Measurements from ENCODE around the gene CEP170B.

The CEP170B gene

GRCh38 chr14:104864267-104865080 is 594 bp upstream of the CEP170B start:
- Histone ChIP-seq H3K27ac (no peak overlapping the region), H3K36me3 (no peaks in the 10 kb centered on the region), H3K4me3 (ENCODE audit: low read depth, low read length) (peak overlapping the region; percentile 36), H3K9me3 (ENCODE audit: severe bottlenecking) (peaks cover 4% of the 10 kb centered on the region), H3K27me3 (ENCODE audit: insufficient read depth, low read depth, severe bottlenecking) (no peaks in the 10 kb centered on the region)
- DNase-seq: no peak
- TF ChIP-seq CTCF (IDR thresholded peaks at IDR 0.05; ENCODE audit: low read depth, low read length): no peak

GRCh38 chr14:104865631-104866441 is 768 bp downstream of the CEP170B start:
- no peak for TF ChIP-seq CTCF (IDR thresholded peaks at IDR 0.05; ENCODE audit: low read depth, low read length)
- Histone ChIP-seq H3K27me3 (ENCODE audit: insufficient read depth, low read depth, severe bottlenecking) (no peaks in the 10 kb centered on the region), H3K27ac (peak overlapping the region; percentile 11; the same call in 1 of the 2 replicates), H3K9me3 (ENCODE audit: severe bottlenecking) (peaks cover 4% of the 10 kb centered on the region), H3K4me3 (ENCODE audit: low read depth, low read length) (peak overlapping the region; percentile 72), H3K36me3 (peaks cover 5% of the 10 kb centered on the region; the same call in 1 of the 2 replicates)
- DNase-seq: peak; percentile 58

GRCh38 chr14:104866451-104867370 is 1.6 kb downstream of the CEP170B start:
- no peaks in the 10 kb centered on the region for H3K27me3 ChIP-seq (ENCODE audit: insufficient read depth, low read depth, severe bottlenecking)
- no peak for DNase-seq
- no peak for TF ChIP-seq CTCF (IDR thresholded peaks at IDR 0.05; ENCODE audit: low read depth, low read length)
- H3K36me3 ChIP-seq: peaks cover 5% of the 10 kb centered on the region; the same call in 1 of the 2 replicates
- peak overlapping the region; percentile 72 for H3K4me3 ChIP-seq (ENCODE audit: low read depth, low read length)
- peaks cover 4% of the 10 kb centered on the region for H3K9me3 ChIP-seq (ENCODE audit: severe bottlenecking)
- no peak overlapping the region for H3K27ac ChIP-seq

GRCh38 chr14:104867371-104868059 is 2.4 kb downstream of the CEP170B start:
- Histone ChIP-seq H3K4me3 (ENCODE audit: low read depth, low read length) (no peak overlapping the region), H3K27me3 (ENCODE audit: insufficient read depth, low read depth, severe bottlenecking) (no peaks in the 10 kb centered on the region), H3K9me3 (ENCODE audit: severe bottlenecking) (peaks cover under 1% of the 10 kb centered on the region), H3K36me3 (peaks cover 5% of the 10 kb centered on the region; the same call in 1 of the 2 replicates), H3K27ac (no peak overlapping the region)
- TF ChIP-seq CTCF (IDR thresholded peaks at IDR 0.05; ENCODE audit: low read depth, low read length): no peak
- no peak for DNase-seq

Measured in WERI-Rb-1 (cell line).